ENCODE results near the gene WNK2. TPM values are rescaled to one million over a fixed set of nuclear protein-coding genes. Genes with fewer than 3 reads are reported as not detected.

Gene WNK2
- total RNA-seq, 2 experiments from 2014 or later: 0.31 to 0.55 TPM

- ChIA-PET POLR2A (interaction anchor here (0.6 to 1.6 kb wide), 4 partner anchors 23 to 97 kb away, joined by 3 to 6 read pairs (median 4); partner anchors contain the start of gene NINJ1), CTCF (interaction anchor here (0.5 to 1.4 kb wide), 9 partner anchors 12 to 204 kb away, joined by 3 to 4 read pairs (median 3); no protein-coding TSS in a partner anchor)
Observed at GRCh38 chr9:93156475-93157008, 27.4 kb upstream of the WNK2 start.

DNA sequence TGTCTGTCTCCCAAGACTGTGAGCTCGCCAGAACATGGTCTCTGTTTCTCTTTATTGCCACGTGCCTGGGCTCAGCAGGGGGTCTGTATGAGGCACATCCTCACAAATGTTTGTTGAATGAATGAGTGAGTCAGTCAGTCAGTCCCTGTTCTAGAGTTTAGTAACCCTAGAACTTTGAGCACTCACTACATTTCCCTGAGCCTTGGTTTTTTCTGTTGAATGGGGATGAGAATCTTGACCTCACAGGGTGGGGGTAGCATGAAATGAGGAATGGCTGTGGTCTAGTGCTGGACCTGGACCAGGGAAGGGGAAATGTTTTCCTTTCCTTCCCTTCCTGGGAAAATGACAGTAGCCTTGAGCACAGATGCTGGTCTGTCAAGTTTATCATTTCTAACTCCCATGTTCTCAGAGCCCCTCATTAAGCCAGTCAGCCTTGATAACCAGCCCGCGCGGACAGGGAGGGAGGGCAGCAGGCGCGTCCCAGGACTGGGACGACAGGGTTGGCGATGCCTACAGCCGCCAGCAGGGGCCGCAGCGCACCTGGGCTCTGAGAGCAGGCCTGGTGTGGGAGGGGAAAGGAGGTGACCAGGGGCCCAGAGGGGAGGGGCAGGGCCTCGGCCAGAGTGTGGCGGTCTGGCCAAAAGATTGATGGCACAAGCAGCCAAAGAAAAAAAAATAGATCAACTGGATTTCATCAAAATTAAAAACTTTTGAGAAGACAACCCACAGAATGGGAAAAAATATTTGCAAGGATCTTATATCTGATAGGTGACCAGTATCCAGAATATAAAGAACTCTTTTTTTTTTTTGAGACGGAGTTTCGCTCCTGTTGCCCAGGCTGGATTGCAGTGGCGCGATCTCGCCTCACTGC is 24.1 kb upstream of the WNK2 start:
- ChIA-PET CTCF (interaction anchor here (0.6 to 1.0 kb wide), 4 partner anchors 10 to 482 kb away, joined by 3 to 4 read pairs (median 4); no protein-coding TSS in a partner anchor), POLR2A (no interaction called here)

GRCh38 chr9:93161786-93162562 is 22.0 kb upstream of the WNK2 start:
- ChIA-PET POLR2A (no interaction called here), CTCF (no interaction called here)

- ChIA-PET POLR2A (no interaction called here), CTCF (no interaction called here)
Observed at GRCh38 chr9:93164085-93164484, 19.9 kb upstream of the WNK2 start.

- CTCF ChIA-PET: no interaction called here
Observed at GRCh38 chr9:93166699-93167098, 17.2 kb upstream of the WNK2 start.

DNA sequence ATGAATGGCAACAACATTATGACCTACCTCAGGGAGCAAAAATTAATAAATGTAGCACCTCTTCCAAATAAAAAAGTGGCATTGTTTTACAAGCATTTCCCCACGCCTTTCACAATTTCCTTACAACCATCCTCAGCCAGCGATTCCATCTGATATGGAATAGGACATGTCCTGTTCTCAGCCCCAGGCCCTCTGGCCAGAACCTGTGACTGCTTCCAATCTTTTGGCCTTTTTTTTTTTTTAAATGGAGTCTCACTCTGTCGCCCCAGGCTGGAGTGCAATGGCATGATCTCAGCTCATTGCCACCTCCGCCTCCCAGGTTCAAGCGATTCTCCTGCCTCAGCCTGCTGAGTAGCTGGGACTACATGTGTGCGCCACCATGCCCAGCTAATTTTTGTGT is 16.8 kb upstream of the WNK2 start:
- POLR2A ChIA-PET: no interaction called here

More at GRCh38 chr9:93166699-93167098, 17.2 kb upstream of the WNK2 start:
- POLR2A ChIA-PET: no interaction called here

GRCh38 chr9:93167838-93168237 is 16.1 kb upstream of the WNK2 start:
- ChIA-PET POLR2A (no interaction called here), CTCF (no interaction called here)

More for the DNA sequence above, 16.8 kb upstream of the WNK2 start:
- CTCF ChIA-PET: no interaction called here

DNA sequence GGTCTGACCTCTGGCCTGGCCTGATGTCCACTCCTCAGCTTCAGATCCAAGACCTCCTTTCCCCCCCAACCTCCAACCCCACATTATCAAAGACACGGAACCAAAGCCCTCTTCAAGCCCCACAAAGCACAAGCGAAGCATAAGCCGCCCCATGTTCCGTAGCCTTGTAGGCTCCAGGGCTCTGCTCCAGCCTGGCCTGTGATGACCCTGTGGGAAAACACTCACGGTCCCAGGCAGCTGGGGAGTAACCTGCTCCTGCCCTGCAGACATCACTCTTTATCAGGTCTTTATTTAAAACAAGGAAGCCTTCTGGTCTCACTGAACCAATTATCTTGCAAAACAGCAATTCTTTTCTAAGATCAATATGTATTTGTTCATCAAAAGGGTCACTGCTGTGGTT is 15.4 kb upstream of the WNK2 start:
- CTCF ChIA-PET: no interaction called here
- POLR2A ChIA-PET: no interaction called here

DNA sequence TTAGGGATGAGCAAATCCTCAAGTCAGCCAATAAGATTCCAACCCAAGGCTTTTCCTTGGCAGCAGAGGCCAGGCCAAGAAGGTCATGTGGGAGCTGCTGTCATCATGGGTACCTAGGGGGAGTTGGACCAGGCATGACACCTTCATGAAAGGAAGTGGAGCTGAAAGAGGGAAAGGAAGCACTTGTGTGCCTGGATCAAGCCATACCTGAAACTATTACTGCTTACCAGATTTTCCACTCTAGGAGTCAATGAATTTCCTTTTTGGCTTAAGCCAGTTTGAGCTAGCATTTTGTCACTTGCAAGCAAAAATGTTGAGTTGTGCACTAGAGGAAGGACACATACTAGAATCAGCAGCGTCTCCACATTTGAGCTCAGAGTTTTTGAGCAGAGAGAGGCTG is 14.5 kb upstream of the WNK2 start:
- POLR2A ChIA-PET: no interaction called here
- CTCF ChIA-PET: interaction anchor here (1.5 kb wide), 1 partner anchor 9 kb away, joined by 4 read pairs; no protein-coding TSS in a partner anchor

GRCh38 chr9:93170571-93170970 is 13.4 kb upstream of the WNK2 start:
- POLR2A ChIA-PET: interaction anchor here (0.6 kb wide), 1 partner anchor 16 kb away, joined by 3 read pairs; no protein-coding TSS in a partner anchor
- CTCF ChIA-PET: interaction anchor here (0.7 to 1.5 kb wide), 3 partner anchors 10 to 167 kb away, joined by 3 to 4 read pairs (median 3); no protein-coding TSS in a partner anchor

- ChIA-PET POLR2A (no interaction called here), CTCF (interaction anchor here (0.7 kb wide), 1 partner anchor 63 kb away, joined by 3 read pairs; no protein-coding TSS in a partner anchor)
Observed at GRCh38 chr9:93171261-93171990, 12.5 kb upstream of the WNK2 start.

GRCh38 chr9:93172666-93173364 is 11.1 kb upstream of the WNK2 start:
- ChIA-PET CTCF (interaction anchor here (0.9 kb wide), 1 partner anchor 19 kb away, joined by 3 read pairs; no protein-coding TSS in a partner anchor), POLR2A (no interaction called here)

- POLR2A ChIA-PET: no interaction called here
Observed at GRCh38 chr9:93173365-93174051, 10.4 kb upstream of the WNK2 start.

DNA sequence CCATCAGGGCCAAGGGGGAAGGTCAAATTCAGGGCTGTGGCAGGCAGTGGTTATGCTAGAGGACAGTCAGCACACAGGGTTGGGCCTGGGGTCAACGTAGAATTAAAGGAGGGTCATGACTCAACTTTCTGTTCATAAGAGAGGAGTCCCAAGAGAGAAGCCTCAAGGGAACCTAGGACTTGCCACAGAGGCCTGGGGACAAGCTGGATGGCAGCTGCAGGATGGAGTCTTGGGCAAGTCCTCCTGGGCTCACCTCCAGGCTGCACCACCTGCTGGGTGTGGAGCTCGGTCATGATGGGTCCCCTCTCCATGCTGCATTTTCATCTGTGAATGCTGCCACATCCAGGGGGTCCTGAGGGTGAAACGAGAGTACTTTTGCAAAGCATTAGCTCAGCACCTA is 9.0 kb upstream of the WNK2 start:
- POLR2A ChIA-PET: no interaction called here
- CTCF ChIA-PET: interaction anchor here (0.6 kb wide), 1 partner anchor 1098 kb away, joined by 3 read pairs; no protein-coding TSS in a partner anchor

More at GRCh38 chr9:93173365-93174051, 10.4 kb upstream of the WNK2 start:
- CTCF ChIA-PET: interaction anchor here (0.9 kb wide), 1 partner anchor 19 kb away, joined by 3 read pairs; no protein-coding TSS in a partner anchor

- POLR2A ChIA-PET: no interaction called here
- CTCF ChIA-PET: no interaction called here
Observed at GRCh38 chr9:93177676-93178075, 6.3 kb upstream of the WNK2 start.

- CTCF ChIA-PET: interaction anchor here (1.7 kb wide), 1 partner anchor 57 kb away, joined by 4 read pairs; no protein-coding TSS in a partner anchor
- POLR2A ChIA-PET: interaction anchor here (0.6 kb wide), 1 partner anchor 34 kb away, joined by 8 read pairs; no protein-coding TSS in a partner anchor
Observed at GRCh38 chr9:93178851-93179786, 4.8 kb upstream of the WNK2 start.

- POLR2A ChIA-PET: no interaction called here
- CTCF ChIA-PET: interaction anchor here (1.7 kb wide), 1 partner anchor 55 kb away, joined by 4 read pairs; no protein-coding TSS in a partner anchor
Observed at GRCh38 chr9:93180938-93181337, 3.0 kb upstream of the WNK2 start.

Data from activated CD8-positive, alpha-beta memory T cell treated with anti-CD3 and anti-CD28 coated beads for 36 hours (primary cell).